NCI-H128 (cell line): ENCODE measurements around the gene RAB15.

ENCODE experiments used
- DNase-seq: peaks from one replicate; lab custom pipeline; 2025; ENCODE audit not compliant: unreplicated experiment; lab: John Stamatoyannopoulos, UW

Gene RAB15

DNA sequence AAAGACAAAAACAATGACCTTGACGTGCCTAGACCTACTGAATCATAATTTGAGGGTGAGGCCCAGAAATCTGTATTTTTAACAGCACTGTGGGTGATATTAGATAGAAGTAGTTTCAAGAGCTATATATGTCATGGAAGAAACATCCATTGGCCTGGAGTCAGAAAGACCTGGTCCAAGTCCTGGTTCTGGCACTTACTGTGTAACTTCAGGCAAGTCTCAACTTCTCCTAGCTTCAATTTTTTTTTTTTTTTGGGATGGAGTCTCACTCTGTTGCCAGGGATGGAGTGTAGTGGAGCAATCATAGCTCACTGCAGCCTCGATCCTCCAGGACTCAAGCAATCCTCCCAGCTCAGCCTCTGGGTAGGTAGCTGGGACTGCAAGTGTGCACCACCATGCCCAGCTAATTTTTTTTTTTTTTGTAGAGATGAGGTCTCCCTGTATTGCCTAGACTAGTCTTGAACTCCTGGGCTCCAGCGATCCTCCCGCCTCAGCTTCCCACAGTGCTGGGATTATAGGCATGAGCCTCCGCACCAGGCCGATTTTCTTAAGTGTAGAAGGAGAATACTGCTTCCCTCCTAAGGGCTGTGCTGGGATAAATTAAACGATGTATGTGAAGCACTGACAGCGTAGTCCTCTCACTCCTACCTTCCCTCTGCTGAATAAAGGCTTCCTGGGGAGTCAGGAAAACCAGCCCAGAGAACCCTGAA, 15.3 kb downstream of the RAB15 start:
- DNase-seq = no peak

GRCh38 chr14:64955297-64955696, 16.8 kb downstream of the RAB15 start:
- no peak for DNase-seq

- DNase-seq = no peak
These were observed 17.5 kb downstream of the RAB15 start for GRCh38 chr14:64954491-64955240.

DNA sequence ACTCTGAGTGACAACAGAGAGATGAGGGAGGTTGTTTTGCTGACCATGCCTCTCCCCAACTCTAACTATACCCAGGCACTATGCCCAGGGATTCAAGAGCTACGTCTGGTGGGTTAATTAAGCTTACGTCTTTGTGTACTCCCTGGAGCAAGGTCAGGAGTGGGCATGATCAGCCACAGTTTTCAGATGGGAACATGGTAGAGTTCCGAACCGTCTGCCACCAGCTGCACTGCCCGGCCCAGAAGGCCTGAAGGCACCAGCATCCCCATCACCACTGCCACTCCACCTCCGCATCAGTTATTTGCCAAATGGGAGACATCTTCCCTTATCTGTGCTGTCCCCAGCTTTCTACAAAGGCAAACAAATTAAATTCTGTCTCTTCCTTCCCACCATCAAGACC, 18.5 kb downstream of the RAB15 start:
- DNase-seq = no peak

GRCh38 chr14:64953310-64953654, 18.9 kb downstream of the RAB15 start:
- DNase-seq = no peak

- DNase-seq = no peak
These were observed 19.4 kb downstream of the RAB15 start for GRCh38 chr14:64952598-64953309.

DNA sequence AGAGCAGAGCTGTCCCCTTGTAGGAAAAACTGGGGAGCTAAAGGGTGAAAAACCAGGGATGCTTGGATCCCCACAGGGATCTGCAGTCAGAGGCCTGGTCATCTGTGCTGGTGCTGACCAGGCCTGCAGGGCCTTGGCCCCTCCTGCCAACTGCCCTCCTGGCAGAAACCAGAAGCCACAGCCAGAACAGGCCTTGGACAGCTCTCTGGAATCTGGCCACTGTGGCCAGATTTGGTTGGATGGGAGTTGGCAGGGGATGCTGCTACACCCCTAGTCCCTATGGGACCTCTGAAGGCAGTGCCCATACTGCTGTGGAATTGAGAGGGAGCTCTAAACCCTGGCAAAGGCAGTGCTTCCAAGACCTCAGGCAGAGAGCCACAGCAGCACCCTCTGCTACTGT, 20.4 kb downstream of the RAB15 start:
- DNase-seq = no peak

- DNase-seq = no peak
These were observed 20.8 kb downstream of the RAB15 start for GRCh38 chr14:64951291-64951690.

GRCh38 chr14:64950889-64951288, 21.2 kb downstream of the RAB15 start:
- no peak for DNase-seq

GRCh38 chr14:64948612-64949210, 23.4 kb downstream of the RAB15 start:
- DNase-seq = no peak

DNA sequence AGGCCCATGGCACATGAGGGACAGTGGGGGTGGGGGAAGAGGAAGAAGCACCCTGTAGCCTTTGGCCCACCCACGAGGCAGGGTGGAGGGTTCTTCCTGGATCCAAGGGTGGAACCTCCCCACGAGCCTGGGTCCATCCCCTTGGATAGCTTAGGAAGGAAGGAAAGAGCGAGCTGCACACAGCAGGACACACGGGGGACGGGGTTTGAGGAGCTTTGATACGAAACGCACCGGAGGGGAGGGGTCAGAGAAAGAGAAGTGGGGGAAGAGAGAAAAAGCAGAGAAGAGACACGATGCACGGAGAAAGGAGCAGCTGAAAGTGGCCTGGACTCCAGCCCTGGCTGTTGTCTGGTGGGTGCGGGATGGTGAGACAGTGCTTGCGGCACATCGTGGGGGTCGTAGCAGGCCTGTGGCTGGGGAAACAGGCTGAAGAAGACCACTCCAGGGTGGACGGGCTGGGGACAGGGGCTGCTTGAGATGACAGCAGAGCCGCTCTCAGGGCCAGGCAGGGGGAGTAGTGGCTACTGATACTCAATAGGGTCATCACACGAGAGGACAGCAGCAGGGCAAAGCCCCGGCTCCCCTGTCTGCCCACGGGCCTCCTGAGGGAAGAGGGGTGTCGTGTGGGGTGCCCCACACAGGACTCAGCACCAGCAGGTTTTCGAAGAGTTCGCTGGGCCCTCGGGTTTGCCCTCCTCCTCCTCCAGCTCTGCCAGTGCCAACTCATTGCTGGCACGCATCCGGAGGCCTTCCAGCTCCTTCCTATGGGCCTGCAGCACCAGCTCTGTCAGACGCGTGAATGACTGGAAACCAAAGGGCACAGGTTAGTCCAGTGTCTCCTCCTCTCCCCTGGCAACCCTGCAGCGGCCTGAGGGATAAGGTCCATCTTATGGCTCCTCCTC, 24.2 kb downstream of the RAB15 start:
- DNase-seq = no peak

GRCh38 chr14:64946310-64947045, 25.7 kb downstream of the RAB15 start:
- no peak for DNase-seq

GRCh38 chr14:64945431-64946178, 26.5 kb downstream of the RAB15 start:
- DNase-seq = no peak

DNA sequence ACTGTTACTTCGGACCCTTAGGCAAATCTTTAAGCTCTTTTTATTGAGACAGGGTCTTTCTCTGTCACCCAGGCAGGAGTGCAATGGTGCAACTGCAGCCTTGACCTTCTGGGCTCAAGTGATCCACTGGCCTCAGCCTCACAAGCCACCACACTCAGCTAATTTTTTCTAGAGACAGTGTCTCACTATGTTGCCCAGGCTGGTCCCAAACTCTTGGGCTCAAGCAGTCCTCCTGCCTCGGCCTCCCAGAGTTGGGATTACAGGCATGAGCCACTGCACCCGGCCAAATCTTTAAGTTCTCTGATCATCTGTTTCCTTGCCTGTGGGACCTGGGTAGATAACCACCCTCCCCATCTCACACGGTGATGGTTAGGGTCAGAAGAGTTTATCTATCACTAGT, 27.3 kb downstream of the RAB15 start:
- DNase-seq = no peak

- DNase-seq = no peak
These were observed 28.1 kb downstream of the RAB15 start for GRCh38 chr14:64944041-64944440.

GRCh38 chr14:64943556-64943955, 28.6 kb downstream of the RAB15 start:
- no peak for DNase-seq

- DNase-seq = no peak
These were observed 29.5 kb downstream of the RAB15 start, which contains the start of gene GPX2 for GRCh38 chr14:64942531-64943111. GPX2 (minus strand) TSS chr14:64942745; CDS start chr14:64942726, 19 bp downstream.

DNA sequence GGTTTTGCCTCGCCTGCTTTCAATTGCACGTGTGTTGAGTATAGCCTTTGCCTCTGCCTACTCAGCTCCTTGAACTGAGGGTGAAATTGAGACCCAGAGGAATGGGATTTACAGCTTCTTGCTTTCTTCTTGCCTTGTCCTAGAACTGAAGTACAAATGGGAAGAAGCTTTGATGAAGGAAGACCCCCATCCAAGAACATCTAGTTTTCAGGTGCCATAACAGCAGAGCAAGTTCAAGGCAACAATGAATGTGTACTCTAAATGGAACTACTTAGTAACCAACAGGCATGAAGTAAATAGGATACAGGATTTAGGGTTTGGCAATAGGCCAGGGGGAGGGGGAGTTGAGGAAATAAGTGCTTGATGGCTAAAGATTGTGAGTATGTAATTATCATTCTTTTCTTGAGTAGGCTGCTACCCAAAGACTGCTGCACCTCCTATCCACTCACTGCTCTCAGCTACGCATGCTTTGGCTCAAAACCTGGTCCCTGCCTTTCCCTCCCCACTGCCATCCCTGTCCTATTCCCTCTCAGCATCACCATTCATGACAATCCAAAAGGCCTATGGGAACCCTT, 31.7 kb downstream of the RAB15 start:
- no peak for DNase-seq

DNA sequence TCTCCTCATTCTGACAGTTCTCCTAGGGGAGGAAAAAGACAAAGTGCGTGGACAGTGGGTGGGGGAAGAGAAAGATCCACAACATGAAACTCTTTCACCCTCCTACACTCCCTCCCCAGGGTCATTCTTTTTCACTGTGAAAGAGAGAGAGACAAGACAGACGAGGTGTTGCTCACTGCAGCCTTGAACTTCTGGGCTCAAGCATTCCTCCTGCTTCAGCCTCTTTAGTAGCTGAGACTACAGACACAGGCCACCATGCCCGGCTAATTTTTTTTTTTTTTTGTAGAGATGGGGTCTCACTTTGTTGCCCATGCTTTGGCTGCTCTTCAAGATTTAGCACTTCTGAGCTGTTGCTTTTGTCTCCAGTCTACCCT, 32.3 kb downstream of the RAB15 start:
- DNase-seq = no peak
